ES-I3 (cell line): ENCODE results near the gene LYRM1.
"Not testable (repeated sequence)": the region's sequence is repeated elsewhere in the genome, so short reads cannot be mapped to it uniquely, and the experiment has no call there.

Experiments
- H3K36me3 ChIP-seq: 2 replicates; pipeline ENCODE4 v1.6.1; 2013; ENCODE audit warnings: mild to moderate bottlenecking, low read length, control low read depth, moderate library complexity; ENCODE audit not compliant: insufficient read depth
- H3K4me1 ChIP-seq: 2 replicates; pipeline ENCODE4 v1.6.1; 2013; ENCODE audit warnings: mild to moderate bottlenecking, control low read depth, low read length; ENCODE audit not compliant: insufficient read depth
- H3K9ac ChIP-seq: 2 replicates; pipeline ENCODE4 v1.6.1; 2013; ENCODE audit warnings: low read depth, mild to moderate bottlenecking, low read length, moderate library complexity
- H3K9me3 ChIP-seq: 2 replicates; pipeline ENCODE4 v1.6.1; 2013; ENCODE audit warnings: mild to moderate bottlenecking, low read length, moderate library complexity; ENCODE audit not compliant: control insufficient read depth, insufficient read depth

The LYRM1 gene

DNA sequence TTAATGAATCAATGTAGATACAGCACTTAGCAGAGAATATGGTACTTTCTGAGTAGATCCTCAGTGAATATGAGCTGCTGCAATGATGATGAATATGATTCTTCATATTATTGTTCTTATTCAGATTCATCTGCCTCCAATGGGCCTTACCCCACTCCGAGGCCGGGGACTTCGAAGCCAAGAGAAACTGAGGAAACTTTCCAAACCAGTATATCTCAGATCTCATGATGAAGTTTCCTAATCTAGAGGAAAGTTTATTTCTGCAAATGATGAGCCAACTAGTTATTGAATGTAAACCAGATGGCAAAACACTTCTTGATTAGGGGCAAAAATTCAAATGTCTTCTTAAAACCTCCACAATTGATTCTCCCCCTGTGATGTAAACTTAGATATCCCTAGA, 23.3 kb downstream of the LYRM1 start:
- Histone ChIP-seq H3K9ac (no peak overlapping the region), H3K4me1 (no peaks in the 10 kb centered on the region; the same call in 1 of the 2 replicates), H3K36me3 (no peaks in the 10 kb centered on the region), H3K9me3 (no peaks in the 10 kb centered on the region)

DNA sequence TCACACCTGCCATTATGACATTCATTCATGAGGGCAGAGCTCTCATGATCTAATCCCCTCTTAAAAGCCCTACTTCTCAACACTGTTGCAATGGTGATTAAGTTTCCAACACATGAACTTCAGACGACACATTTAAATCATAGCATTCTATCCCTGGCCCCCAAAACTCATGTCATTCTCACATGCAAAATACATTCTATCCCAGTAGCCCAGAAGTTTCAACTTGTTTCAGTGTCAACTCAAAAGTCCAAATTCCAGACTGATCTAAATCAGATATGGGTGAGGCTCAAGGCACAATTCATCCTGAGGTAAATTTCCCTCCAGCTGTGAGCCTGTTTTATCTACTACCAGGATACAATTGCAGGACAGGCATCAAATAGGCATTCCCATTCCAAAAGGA, 25.2 kb downstream of the LYRM1 start:
- no peak overlapping the region for H3K9ac ChIP-seq
- H3K9me3 ChIP-seq = no peaks in the 10 kb centered on the region
- H3K4me1 ChIP-seq = no peaks in the 10 kb centered on the region
- no peaks in the 10 kb centered on the region for H3K36me3 ChIP-seq

DNA sequence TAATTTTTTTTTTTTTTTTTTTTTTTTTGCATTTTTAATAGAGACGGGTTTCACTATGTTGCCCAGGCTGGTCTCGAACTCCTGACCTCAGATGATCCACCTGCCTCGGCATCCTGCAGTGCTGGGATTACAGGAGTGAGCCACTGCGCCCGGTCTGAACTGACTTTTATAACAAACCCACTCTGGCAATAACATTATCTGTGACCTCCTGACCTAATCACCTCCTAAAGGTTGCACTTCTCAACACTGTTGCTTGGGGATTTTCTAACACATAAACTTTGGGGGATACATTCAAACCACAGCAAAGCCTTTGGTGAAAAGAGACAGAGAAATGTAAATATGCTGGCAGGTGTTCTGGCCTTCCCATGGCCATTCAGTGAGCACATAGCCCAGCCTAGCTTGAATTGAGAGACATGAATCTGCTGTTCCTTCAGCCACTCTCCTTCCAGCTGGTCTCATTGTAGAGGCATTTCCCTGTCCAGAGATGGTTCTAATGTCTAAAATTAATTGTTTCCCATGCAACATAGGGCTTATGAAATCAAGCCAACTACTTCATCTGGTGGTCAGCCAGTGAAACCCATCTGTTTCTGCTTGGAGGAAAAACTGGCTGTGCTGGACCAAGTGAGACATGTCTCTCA, 28.3 kb downstream of the LYRM1 start:
- Histone ChIP-seq H3K36me3 (no peaks in the 10 kb centered on the region), H3K9me3 (no peaks in the 10 kb centered on the region), H3K9ac (no peak overlapping the region)

DNA sequence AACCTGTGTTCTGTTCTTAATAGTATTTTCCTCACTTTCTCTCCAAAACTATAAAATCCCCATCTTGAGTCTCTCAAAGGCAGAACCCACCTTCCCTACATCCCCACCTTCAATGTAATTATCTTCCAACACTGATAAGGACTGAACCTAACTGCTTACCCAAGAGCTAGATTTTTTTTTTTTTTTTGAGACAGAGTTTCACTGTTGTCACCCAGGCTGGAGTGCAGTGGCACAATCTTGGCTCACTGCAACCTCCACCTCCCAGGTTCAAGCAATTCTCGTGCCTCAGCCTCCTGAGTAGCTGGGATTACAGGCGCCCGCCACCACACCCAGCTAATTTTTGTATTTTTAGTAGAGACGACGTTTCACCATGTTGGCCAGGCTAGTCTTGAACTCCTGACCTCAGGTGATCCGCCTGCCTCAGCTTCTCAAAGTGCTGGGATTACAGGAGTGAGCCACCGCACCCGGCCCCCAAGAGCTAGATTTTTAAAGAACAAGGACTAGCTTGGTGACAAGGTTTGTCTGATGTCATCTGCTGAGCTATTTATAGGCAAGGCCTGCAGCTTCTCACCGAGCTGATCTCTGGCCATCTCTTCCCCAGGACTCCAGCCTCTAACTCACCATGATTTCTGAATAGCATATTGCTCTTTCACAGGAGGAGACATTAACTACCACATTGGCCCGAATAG, 29.2 kb downstream of the LYRM1 start:
- H3K9ac ChIP-seq, H3K4me1 ChIP-seq, H3K36me3 ChIP-seq, H3K9me3 ChIP-seq: not testable (repeated sequence)

More for the DNA sequence above, 28.3 kb downstream of the LYRM1 start:
- H3K4me1 ChIP-seq = no peaks in the 10 kb centered on the region

DNA sequence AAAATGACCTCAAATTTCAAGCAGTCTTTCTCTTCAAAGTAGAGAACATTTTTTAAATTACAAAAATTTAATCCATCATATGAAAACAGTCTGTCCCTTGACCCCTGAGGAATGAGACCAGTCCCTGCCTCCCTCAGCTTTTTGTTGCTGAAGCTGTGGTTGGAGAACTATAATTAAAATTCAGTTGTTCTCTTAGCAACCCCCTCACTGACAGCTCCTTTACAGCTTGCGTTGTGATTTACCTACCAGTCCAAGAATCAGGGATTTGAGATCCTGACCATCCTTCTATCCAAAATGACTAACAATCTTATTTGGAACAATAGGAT, 29.8 kb downstream of the LYRM1 start:
- no peak overlapping the region for H3K9ac ChIP-seq
- no peaks in the 10 kb centered on the region for H3K9me3 ChIP-seq
- no peaks in the 10 kb centered on the region for H3K4me1 ChIP-seq
- H3K36me3 ChIP-seq = no peaks in the 10 kb centered on the region

DNA sequence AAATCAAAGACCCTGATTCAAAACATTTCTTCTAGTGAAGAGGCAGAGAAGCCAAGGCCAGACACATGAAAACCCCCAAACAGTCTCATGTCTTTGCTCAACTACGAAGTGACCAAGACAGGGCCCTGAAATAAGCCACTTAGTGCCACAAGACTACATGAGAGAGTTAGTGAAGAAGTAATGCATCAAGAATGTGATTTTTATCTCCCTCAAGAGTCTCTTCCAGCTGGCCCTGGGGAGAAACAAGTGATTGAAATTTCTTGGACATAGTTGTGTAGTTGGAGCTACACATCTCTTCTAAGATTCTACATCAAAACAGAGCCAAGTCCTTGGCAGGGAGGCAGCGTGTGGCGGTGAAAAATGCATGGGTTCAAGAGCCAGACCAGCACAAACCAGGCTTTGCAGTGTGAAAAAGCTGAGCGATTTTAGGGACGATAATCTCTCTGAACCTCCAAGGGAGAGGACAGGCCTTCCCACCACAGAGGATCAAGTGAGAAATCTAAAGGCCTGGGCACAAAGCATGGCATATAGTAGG, 30.6 kb downstream of the LYRM1 start:
- Histone ChIP-seq H3K36me3 (no peaks in the 10 kb centered on the region), H3K9ac (no peak overlapping the region), H3K4me1 (no peaks in the 10 kb centered on the region), H3K9me3 (no peaks in the 10 kb centered on the region)

DNA sequence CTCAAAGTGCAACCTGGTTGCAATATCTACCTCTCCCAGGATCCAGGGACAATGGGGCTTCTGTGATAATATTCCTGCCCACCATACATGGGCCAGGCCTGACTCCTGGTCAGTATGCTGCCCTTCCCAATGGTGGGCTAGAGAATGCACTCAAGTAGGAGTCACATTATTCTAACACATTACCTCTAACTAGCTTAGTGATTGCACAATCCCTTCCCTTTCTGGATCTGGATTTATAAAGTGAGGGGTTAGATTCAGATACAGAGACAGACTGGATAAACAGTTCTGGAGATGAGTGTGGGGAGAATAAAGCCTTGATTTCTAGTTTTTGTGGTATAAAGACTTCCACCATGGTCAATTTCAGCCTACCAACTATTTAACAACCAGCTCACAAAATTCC, 33.0 kb downstream of the LYRM1 start:
- Histone ChIP-seq H3K4me1 (no peaks in the 10 kb centered on the region), H3K9ac (no peak overlapping the region), H3K9me3 (no peaks in the 10 kb centered on the region), H3K36me3 (no peaks in the 10 kb centered on the region)

DNA sequence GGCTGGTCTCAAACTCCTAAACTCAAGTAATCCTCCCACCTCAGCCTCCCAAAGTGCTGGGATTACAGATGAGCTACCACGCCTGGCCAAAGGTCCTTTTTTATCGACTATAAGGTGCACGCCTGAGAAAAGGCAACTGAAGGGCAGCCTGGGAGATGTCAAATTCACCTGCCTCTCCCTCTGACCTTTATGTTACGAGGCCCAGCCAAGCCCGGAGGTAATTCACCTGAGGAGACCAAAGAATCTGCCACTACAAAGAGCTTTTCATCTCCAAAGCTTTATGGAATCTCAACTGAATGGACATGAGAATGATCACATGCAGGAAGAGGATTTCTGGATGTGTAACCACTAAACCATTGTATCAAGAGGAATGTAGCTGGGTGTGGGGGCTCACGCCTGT, 37.2 kb downstream of the LYRM1 start:
- no peaks in the 10 kb centered on the region for H3K4me1 ChIP-seq
- no peak overlapping the region for H3K9ac ChIP-seq
- H3K9me3 ChIP-seq = no peaks in the 10 kb centered on the region
- H3K36me3 ChIP-seq = no peaks in the 10 kb centered on the region

DNA sequence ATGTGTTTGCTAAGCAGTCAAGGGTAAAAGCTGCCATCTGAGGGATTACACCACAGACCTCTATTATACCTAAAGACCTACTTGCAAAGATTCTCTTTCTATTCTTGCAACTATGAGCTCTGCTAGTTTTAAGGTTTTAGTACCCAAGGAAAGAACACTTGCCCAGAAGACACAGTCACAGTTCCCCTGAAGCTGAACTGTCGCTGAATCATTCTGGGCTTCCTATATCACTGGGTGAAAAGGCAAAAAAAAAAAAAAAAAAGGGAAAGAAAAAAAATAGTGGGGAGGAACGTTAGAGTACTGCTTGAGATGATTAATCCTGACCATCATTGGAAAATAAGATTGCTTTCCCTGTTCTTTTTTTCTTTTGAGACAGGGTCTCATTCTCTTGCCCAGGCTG, 37.9 kb downstream of the LYRM1 start:
- Histone ChIP-seq H3K9ac (no peak overlapping the region), H3K9me3 (no peaks in the 10 kb centered on the region), H3K36me3 (no peaks in the 10 kb centered on the region), H3K4me1 (no peaks in the 10 kb centered on the region)

DNA sequence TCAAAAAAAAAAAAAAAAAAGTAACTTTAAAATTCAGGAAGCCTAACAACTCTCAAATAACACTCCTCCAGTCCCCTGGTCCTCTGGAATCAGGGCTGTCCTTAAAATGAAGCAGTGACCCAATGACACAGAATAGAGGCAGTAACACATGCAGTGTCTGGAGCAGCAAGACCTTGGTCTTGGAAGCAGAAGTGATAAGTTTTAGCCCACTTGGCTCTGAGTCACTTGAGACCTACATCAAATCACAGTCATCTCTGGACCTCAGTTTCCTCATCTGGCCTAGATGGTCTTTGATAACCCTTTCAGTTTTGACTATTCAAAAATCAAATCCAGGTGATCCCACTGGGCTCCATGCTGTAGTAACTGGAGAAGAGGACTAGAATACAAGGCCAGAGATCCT, 39.0 kb downstream of the LYRM1 start:
- no peaks in the 10 kb centered on the region for H3K36me3 ChIP-seq
- H3K9me3 ChIP-seq = no peaks in the 10 kb centered on the region
- H3K9ac ChIP-seq = no peak overlapping the region
- no peaks in the 10 kb centered on the region for H3K4me1 ChIP-seq

DNA sequence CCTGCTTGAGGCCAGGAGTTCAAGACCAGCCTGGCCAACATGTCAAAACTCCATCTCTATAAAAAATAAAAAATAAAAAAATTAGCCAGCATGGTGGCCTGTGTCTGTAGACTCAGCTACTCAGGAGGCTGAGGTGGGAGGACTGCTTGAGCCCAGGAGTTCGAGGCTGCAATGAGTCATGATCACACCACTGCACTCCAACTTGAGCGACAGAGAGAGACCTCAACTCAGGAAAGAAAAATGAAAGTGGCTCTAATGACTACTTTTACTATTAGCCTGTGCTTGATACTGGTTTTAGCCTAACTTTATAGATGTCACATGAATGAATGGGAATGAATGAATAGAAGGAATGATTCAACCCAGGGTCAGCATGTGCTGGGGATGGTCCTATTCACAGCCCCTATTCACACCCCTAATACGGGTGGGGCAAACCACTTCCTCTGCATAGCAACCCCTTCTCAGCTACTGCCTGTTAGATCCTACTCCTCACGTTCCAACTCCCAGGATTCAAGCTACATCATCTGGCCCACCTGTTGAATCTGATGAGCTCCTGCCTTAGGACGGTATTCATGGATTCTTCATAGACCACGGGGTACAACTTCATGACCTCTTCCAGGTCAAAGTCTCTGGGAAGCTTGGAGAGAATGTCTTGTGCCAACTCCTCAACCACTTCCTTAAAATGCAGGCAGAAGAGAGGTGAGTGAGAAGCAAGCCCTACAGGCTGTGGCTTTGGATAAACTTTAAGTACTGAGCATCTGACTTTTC, 40.5 kb downstream of the LYRM1 start:
- no peaks in the 10 kb centered on the region for H3K9me3 ChIP-seq
- H3K4me1 ChIP-seq = no peaks in the 10 kb centered on the region

DNA sequence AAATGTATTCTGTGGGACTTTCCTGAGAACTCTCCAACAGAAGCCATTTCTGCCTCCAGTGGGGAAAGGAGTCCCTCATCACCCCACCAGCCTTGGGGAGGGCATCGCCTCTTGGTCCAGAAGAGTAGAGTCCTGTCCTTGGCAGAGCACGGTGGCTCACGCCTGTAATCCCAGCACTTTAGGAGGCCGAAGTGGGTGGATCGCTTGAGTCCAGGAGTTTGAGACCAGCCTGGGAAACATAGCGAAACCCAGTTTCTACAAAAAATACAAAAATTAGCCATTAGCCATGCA, 41.0 kb downstream of the LYRM1 start:
- no peaks in the 10 kb centered on the region for H3K4me1 ChIP-seq
- no peaks in the 10 kb centered on the region for H3K36me3 ChIP-seq
- no peak overlapping the region for H3K9ac ChIP-seq
- no peaks in the 10 kb centered on the region for H3K9me3 ChIP-seq

More for the DNA sequence above, 40.5 kb downstream of the LYRM1 start:
- H3K36me3 ChIP-seq = no peaks in the 10 kb centered on the region
- no peak overlapping the region for H3K9ac ChIP-seq

DNA sequence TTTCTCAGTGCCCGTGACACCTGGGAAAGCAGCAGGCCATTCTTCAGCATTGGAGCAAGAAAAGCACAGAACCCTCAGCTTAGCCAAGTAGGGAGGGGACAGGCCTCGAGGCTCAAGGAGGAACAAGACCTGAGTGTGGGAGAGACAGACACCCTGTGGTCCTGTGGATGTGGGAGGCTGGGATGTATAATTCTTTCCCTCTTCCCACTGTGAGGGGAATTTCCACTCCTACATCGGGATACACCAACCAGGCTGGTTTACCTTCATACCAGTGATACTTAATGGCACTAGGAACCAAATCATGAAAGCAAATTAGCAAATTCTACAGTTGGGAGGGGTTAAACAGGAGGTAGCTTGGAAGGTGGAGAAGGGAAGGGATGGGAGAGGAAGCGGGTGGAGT, 41.7 kb downstream of the LYRM1 start:
- no peaks in the 10 kb centered on the region for H3K4me1 ChIP-seq

DNA sequence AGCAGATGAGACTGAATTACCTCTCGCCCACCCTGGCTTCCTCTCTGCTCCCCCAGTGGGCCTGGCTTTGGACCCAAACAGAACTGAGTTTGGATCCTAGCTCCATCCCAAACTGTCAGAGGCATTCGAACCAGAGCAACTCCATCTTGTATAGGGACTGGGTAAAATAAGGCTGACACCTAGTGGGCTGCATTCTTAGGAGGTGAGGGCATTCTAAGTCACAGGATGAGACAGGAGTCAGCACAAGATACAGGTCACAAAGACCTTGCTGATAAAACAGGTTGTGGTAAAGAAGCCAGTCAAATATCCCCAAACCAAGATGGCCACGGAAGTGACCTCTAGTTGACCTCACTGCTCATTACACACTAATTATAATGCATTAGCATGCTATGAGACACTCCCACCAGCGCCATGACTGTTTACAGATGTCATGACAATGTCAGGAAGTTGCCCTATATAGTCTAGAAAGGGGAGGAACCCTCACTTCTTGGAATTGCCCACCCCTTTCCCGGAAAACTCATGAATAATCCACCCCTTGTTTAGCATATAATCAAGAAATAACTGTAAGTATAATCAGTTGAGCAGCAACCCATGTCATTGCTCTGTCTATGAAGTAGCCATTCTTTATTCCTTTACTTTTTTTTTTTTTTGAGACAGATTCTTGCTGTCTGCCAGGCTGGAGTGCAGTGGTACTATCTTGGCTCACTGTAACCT, 44.4 kb downstream of the LYRM1 start:
- H3K4me1 ChIP-seq = no peaks in the 10 kb centered on the region
- no peak overlapping the region for H3K9ac ChIP-seq

More for the DNA sequence above, 41.7 kb downstream of the LYRM1 start:
- Histone ChIP-seq H3K9ac (no peak overlapping the region), H3K9me3 (no peaks in the 10 kb centered on the region), H3K36me3 (no peaks in the 10 kb centered on the region)

DNA sequence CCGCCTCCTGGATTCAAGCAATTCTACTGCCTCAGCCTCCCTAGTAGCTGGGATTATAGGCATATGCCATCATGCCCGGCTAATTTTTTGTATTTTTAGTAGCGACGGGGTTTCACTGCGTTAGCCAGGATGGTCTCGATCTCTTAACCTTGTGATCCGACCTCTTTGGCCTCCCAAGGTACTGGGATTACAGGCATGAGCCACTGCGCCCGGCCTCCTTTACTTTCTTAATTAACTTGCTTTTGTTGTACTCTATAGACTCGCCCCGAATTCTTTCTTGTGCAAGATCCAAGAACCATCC, 45.0 kb downstream of the LYRM1 start:
- H3K36me3 ChIP-seq, H3K9me3 ChIP-seq, H3K4me1 ChIP-seq, H3K9ac ChIP-seq: not testable (repeated sequence)

More for the DNA sequence above, 44.4 kb downstream of the LYRM1 start:
- Histone ChIP-seq H3K36me3 (no peaks in the 10 kb centered on the region), H3K9me3 (no peaks in the 10 kb centered on the region)
